Epithelial cell of proximal tubule (primary cell): ENCODE measurements around the gene SMCO2. TPM values are rescaled to one million over a fixed set of nuclear protein-coding genes. Genes with fewer than 3 reads are reported as not detected.
A peak's percentile ranks its signal among the peaks of the same experiment; 100 is the strongest.

Source experiments
- DNase-seq: peaks from one replicate; pipeline ENCODE4 v3.0.0-alpha.2; 2011; ENCODE audit warnings: low read depth
- H3K4me3 ChIP-seq: 2 replicates; pipeline ENCODE4 v1.5.1; 2011; ENCODE audit warnings: low read depth, mild to moderate bottlenecking, low read length
- total RNA-seq: library from RNA; depleted of rRNA; stranded (reverse); fragments of >200 nt; gene quantifications from 2 replicates; pipeline ENCODE4 v1.2.3, GENCODE V29; 2015
- TF ChIP-seq, protein P1 (sequence below): conservative IDR thresholded peaks from 2 replicates; pipeline ENCODE4 v1.5.1; 2012; ENCODE audit warnings: low read depth, mild to moderate bottlenecking, low read length

Gene SMCO2
- total RNA-seq, 1 donor from 2014 or later: not detected

DNA sequence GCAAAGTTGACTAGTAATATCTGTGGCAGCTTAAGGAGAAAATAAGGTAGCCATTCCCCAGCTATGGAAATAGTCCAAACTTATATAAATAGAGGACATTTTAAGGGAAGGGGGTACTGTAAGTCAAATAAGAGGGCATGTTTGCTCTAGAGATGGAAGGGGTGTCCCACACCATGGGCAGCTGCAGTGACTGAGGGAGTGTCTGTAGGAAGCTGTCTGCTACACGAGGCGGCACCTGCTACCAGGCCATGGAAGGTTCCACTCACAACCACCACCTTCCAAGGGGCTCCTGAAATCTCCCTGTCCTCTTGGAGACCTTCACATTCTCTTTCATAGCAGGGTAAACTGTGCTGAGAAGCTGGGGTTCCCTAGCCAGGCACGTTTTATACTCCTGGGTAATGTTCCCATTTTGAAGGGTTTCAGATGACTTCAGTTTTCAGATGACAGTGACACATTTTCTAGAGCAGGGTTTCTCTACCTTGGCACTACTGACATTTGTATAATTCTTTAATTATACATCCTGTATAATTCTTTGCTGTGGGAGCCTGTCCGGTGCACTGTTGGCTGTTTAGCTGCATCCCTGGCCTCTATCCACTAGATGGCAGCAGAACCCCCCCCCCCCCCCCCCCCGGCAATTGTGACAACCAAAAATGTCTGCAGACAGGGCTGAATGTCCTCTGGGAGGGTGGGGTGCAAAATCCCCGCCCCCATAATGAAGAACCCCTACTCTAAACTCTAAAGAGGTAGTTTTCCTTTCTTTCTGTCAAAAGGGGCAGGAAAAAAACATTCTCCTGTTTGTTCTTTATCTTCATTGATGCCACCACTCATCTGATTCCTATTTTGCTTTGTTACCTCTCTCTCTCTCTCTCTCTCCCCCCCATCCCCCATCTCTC, 11.6 kb upstream of the SMCO2 start:
- TF ChIP-seq, protein P1, sequence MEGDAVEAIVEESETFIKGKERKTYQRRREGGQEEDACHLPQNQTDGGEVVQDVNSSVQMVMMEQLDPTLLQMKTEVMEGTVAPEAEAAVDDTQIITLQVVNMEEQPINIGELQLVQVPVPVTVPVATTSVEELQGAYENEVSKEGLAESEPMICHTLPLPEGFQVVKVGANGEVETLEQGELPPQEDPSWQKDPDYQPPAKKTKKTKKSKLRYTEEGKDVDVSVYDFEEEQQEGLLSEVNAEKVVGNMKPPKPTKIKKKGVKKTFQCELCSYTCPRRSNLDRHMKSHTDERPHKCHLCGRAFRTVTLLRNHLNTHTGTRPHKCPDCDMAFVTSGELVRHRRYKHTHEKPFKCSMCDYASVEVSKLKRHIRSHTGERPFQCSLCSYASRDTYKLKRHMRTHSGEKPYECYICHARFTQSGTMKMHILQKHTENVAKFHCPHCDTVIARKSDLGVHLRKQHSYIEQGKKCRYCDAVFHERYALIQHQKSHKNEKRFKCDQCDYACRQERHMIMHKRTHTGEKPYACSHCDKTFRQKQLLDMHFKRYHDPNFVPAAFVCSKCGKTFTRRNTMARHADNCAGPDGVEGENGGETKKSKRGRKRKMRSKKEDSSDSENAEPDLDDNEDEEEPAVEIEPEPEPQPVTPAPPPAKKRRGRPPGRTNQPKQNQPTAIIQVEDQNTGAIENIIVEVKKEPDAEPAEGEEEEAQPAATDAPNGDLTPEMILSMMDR: peak; percentile 69
- DNase-seq: no peak
- no peak overlapping the region for H3K4me3 ChIP-seq

GRCh38 chr12:27436029-27436428, 10.5 kb upstream of the SMCO2 start:
- DNase-seq: no peak
- TF ChIP-seq, protein P1: no peak

GRCh38 chr12:27436768-27437167, 9.8 kb upstream of the SMCO2 start:
- no peak overlapping the region for H3K4me3 ChIP-seq
- TF ChIP-seq, protein P1: no peak
- no peak for DNase-seq

More at GRCh38 chr12:27436029-27436428, 10.5 kb upstream of the SMCO2 start:
- no peak overlapping the region for H3K4me3 ChIP-seq

DNA sequence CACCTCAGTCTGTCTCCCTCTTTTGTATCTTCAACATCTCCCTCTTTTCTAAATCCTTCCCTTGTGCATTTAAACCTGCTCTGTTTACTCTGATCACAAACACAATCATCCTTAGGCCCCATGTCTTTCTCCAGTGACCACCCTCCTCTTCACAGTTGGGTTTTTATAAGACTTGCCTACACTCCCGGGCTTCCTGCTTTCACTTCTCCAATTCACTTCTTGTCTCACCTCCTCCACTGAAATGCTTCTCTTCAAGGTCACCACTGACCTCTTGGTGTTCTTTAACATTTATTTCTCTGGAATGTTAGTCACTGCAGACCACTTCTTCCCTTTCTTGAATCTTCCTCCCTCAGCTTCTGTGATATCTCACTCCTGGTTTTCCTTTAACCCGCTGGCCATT, 8.7 kb upstream of the SMCO2 start:
- DNase-seq: no peak
- TF ChIP-seq, protein P1: no peak
- H3K4me3 ChIP-seq: no peak overlapping the region

- no peak for DNase-seq
- no peak overlapping the region for H3K4me3 ChIP-seq
- TF ChIP-seq, protein P1: no peak
These were observed 1.2 kb downstream of the SMCO2 start for GRCh38 chr12:27447761-27448160.

- DNase-seq: no peak
- H3K4me3 ChIP-seq: no peak overlapping the region
- TF ChIP-seq, protein P1: no peak
These were observed 2.5 kb downstream of the SMCO2 start for GRCh38 chr12:27449026-27449425.
